BE2C (cell line): ENCODE results near the gene ABCA7.

Source experiments
- DNase-seq: peaks from one replicate; pipeline ENCODE4 v3.0.0-alpha.2; 2020
- H3K27me3 ChIP-seq: fragments of 250-450 bp; sonication (Bioruptor Pico); 2 replicates; pipeline ENCODE4 v1.5.1; 2020; ENCODE audit warnings: mild to moderate bottlenecking
- H3K36me3 ChIP-seq: fragments of 250-450 bp; sonication (Bioruptor Pico); 2 replicates; pipeline ENCODE4 v1.5.1; 2020; ENCODE audit warnings: mild to moderate bottlenecking
- H3K4me1 ChIP-seq: fragments of 250-450 bp; sonication (Bioruptor Pico); 2 replicates; pipeline ENCODE4 v1.5.1; 2020
- H3K4me3 ChIP-seq: 2 replicates; pipeline ENCODE4 v1.5.1; 2011; ENCODE audit warnings: low read depth, low read length
- H3K9me3 ChIP-seq: fragments of 250-450 bp; sonication (Bioruptor Pico); 2 replicates; pipeline ENCODE4 v1.5.1; 2020
- TF ChIP-seq, protein P1 (sequence below): IDR thresholded peaks from 2 replicates; pipeline ENCODE4 v1.5.1; 2012; ENCODE audit warnings: mild to moderate bottlenecking, low read depth, low read length

Gene ABCA7

DNA sequence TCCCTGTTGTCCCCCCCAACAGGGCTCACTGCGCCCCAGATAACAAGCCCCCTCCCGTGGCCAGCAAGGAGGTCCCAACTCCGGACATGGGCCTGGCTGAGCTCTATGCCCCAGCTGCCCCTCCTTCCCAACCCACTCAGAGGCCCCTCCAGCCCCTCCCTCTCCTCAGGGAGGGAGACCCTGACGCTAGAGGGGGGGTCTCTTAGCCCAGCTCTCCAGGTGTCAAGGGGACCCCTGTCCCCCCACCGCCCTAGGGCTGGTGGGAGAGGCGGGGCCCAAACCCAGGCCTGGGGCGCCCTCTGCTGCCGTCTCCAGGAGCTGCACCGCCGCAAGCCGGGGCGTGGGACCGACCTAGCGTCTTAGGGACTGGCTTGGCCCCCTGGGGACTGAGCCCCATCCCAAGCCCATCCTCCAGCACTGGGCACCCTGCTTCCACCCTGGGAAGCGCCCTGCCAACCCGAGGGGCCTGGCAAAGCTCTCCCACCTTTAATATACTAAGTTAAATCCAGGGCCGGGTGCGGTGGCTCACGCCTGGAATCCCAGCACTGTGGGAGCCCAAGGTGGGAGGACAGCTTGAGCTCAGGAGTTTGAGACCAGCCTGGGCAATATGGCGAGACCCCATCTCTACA, 38.3 kb upstream of the ABCA7 start:
- DNase-seq: peak; percentile 66
- no peaks in the 10 kb centered on the region; the same call in 1 of the 2 replicates for H3K9me3 ChIP-seq

DNA sequence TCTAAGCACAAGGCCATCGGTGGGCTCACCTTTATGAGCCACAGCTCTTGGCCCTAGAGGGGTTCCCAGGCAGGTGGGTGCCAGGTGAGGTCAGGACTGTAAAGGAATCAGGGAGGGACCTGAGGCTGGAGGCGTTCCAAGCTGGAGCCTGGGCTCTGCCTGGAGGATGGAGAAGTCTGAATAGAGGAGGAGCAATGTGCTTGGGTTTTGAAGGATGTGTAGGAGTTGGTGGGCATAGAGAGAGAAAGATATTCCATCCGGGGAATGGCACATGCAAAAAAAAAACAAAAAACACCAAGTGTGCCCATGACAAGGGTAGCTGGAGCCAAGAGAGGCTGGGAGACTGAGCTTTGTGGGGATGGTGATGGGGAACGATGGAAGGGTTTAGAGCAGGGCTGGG, 37.3 kb upstream of the ABCA7 start:
- Histone ChIP-seq H3K4me1 (no peaks in the 10 kb centered on the region), H3K27me3 (peaks cover 75% of the 10 kb centered on the region), H3K9me3 (no peaks in the 10 kb centered on the region; the same call in 1 of the 2 replicates), H3K36me3 (no peaks in the 10 kb centered on the region), H3K4me3 (no peak overlapping the region)
- no peak for DNase-seq
- TF ChIP-seq, protein P1, sequence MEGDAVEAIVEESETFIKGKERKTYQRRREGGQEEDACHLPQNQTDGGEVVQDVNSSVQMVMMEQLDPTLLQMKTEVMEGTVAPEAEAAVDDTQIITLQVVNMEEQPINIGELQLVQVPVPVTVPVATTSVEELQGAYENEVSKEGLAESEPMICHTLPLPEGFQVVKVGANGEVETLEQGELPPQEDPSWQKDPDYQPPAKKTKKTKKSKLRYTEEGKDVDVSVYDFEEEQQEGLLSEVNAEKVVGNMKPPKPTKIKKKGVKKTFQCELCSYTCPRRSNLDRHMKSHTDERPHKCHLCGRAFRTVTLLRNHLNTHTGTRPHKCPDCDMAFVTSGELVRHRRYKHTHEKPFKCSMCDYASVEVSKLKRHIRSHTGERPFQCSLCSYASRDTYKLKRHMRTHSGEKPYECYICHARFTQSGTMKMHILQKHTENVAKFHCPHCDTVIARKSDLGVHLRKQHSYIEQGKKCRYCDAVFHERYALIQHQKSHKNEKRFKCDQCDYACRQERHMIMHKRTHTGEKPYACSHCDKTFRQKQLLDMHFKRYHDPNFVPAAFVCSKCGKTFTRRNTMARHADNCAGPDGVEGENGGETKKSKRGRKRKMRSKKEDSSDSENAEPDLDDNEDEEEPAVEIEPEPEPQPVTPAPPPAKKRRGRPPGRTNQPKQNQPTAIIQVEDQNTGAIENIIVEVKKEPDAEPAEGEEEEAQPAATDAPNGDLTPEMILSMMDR: no peak

More for the DNA sequence above, 38.3 kb upstream of the ABCA7 start:
- H3K27me3 ChIP-seq: peaks cover 85% of the 10 kb centered on the region
- no peak overlapping the region for H3K4me3 ChIP-seq
- TF ChIP-seq, protein P1: peak; percentile 79
- no peaks in the 10 kb centered on the region for H3K36me3 ChIP-seq
- H3K4me1 ChIP-seq: no peaks in the 10 kb centered on the region

- H3K4me3 ChIP-seq: no peak overlapping the region
Measured at GRCh38 chr19:1003283-1003682, 36.6 kb upstream of the ABCA7 start.

GRCh38 chr19:1004204-1004802, 35.6 kb upstream of the ABCA7 start:
- Histone ChIP-seq H3K36me3 (no peaks in the 10 kb centered on the region), H3K4me1 (no peaks in the 10 kb centered on the region), H3K27me3 (peaks cover 58% of the 10 kb centered on the region), H3K4me3 (no peak overlapping the region), H3K9me3 (no peaks in the 10 kb centered on the region; the same call in 1 of the 2 replicates)
- TF ChIP-seq, protein P1: no peak
- no peak for DNase-seq

More at GRCh38 chr19:1003283-1003682, 36.6 kb upstream of the ABCA7 start:
- Histone ChIP-seq H3K4me1 (no peaks in the 10 kb centered on the region), H3K27me3 (peaks cover 68% of the 10 kb centered on the region), H3K9me3 (no peaks in the 10 kb centered on the region; the same call in 1 of the 2 replicates), H3K36me3 (no peaks in the 10 kb centered on the region)
- TF ChIP-seq, protein P1: no peak
- no peak for DNase-seq

GRCh38 chr19:1004803-1005664, 34.9 kb upstream of the ABCA7 start:
- H3K9me3 ChIP-seq: no peaks in the 10 kb centered on the region; the same call in 1 of the 2 replicates
- TF ChIP-seq, protein P1: no peak
- peaks cover 51% of the 10 kb centered on the region for H3K27me3 ChIP-seq
- H3K36me3 ChIP-seq: peaks cover 4% of the 10 kb centered on the region
- H3K4me3 ChIP-seq: no peak overlapping the region
- no peaks in the 10 kb centered on the region for H3K4me1 ChIP-seq
- no peak for DNase-seq
